ENCODE measurements around the gene HECTD1. TPM values are rescaled to one million over a fixed set of nuclear protein-coding genes. Genes with fewer than 3 reads are reported as not detected.

The HECTD1 gene
- total RNA-seq, 1 experiment from 2014 or later = 101 TPM

- no peaks in the 10 kb centered on the region for H3K4me1 ChIP-seq (ENCODE audit: control insufficient read depth, insufficient read depth, low read length)
- in situ Hi-C loops (cut with HindIII; ENCODE audit: low pct_unique_long_range_greater_than_20kb, low sequenced_read_pairs) = no loop called here
- ATAC-seq = no peak
- H3K27me3 ChIP-seq (ENCODE audit: control insufficient read depth, insufficient read depth, low read length) = no peaks in the 10 kb centered on the region
- no peak for DNase-seq (ENCODE audit: low read depth, low spot score)
- intact Hi-C loops (cut with micrococcal nuclease; ENCODE audit: unreplicated experiment) = no loop called here
- no TSS peak for BruUV-seq (replicated peaks)
- ChIA-PET POLR2A (no interaction called here), CTCF (no interaction called here)
- no peak overlapping the region for H3K27ac ChIP-seq (ENCODE audit: low read length)
- TF ChIP-seq TCF7L2 (IDR thresholded peaks at IDR 0.05; ENCODE audit: low read depth, low read length) = no peak
- no peak for TF ChIP-seq CTCF (IDR thresholded peaks at IDR 0.05)
- TF ChIP-seq POLR2AphosphoS5 (IDR thresholded peaks at IDR 0.05; ENCODE audit: low read depth, low read length) = no peak
- TF ChIP-seq, protein P1, sequence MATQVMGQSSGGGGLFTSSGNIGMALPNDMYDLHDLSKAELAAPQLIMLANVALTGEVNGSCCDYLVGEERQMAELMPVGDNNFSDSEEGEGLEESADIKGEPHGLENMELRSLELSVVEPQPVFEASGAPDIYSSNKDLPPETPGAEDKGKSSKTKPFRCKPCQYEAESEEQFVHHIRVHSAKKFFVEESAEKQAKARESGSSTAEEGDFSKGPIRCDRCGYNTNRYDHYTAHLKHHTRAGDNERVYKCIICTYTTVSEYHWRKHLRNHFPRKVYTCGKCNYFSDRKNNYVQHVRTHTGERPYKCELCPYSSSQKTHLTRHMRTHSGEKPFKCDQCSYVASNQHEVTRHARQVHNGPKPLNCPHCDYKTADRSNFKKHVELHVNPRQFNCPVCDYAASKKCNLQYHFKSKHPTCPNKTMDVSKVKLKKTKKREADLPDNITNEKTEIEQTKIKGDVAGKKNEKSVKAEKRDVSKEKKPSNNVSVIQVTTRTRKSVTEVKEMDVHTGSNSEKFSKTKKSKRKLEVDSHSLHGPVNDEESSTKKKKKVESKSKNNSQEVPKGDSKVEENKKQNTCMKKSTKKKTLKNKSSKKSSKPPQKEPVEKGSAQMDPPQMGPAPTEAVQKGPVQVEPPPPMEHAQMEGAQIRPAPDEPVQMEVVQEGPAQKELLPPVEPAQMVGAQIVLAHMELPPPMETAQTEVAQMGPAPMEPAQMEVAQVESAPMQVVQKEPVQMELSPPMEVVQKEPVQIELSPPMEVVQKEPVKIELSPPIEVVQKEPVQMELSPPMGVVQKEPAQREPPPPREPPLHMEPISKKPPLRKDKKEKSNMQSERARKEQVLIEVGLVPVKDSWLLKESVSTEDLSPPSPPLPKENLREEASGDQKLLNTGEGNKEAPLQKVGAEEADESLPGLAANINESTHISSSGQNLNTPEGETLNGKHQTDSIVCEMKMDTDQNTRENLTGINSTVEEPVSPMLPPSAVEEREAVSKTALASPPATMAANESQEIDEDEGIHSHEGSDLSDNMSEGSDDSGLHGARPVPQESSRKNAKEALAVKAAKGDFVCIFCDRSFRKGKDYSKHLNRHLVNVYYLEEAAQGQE (IDR thresholded peaks at IDR 0.05; ENCODE audit: insufficient read depth in 1 of 2, low read depth in 2 of 2, low read length in 1 of 2) = no peak
- no peak for TF ChIP-seq SIN3A (IDR thresholded peaks at IDR 0.05; ENCODE audit: borderline replicate concordance, insufficient read depth, low read depth, low read length)
- H3K4me3 ChIP-seq (ENCODE audit: low read depth in 2 of 2, low read length in 2 of 2) = no peak overlapping the region
- H3K36me3 ChIP-seq (ENCODE audit: control insufficient read depth, insufficient read depth, low read length) = peaks cover 45% of the 10 kb centered on the region
- no peaks in the 10 kb centered on the region for H3K9me3 ChIP-seq (ENCODE audit: control insufficient read depth, insufficient read depth, low read depth, low read length)
Observed at GRCh38 chr14:31133133-31133532, 74.5 kb downstream of the HECTD1 start.

DNA sequence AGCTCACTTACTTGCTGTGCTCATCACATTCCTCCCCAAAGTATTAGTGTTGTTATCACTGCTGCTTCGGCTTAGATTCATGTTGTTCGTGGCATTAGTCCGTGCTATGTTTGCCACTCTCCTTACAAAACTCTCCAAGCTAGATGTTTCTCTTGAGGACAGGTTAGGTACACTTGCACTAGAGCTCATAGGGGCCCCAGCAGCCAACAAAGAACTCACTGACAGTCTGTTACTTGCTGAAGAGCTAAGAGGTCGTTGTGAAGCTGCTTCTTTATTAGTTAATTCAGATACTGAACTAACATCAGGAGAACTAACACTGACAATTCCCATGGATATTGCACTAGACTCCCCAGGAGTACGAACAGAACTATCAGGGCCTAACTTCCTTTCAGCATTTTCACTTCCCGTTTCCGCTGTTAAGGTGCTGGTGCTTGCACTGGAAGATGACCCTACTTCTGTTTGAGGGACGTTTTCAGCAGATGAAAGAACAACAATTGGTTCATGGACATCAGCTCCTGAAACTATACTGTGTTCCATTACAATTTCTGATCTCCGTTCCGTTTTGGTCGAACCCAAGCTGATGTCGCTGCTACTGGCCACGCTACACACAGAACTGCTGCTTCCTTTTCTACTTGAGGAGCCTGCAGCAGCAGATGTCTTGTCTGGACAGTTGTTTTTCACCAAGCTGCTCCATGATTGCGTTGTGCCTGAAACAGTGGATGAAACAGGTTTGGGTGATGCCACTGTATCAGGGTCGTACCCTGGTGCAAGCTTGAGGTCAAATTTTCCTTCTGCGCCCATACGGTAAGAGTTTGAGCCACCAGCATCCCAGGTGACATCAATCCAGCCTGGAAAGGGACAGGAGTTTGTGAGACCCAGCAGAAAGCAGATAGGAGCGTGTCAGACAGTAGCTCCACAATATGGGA lies 78.7 kb downstream of the HECTD1 start:
- TF ChIP-seq CTCF (IDR thresholded peaks at IDR 0.05) (no peak), TCF7L2 (IDR thresholded peaks at IDR 0.05; ENCODE audit: low read depth, low read length) (no peak), SIN3A (IDR thresholded peaks at IDR 0.05; ENCODE audit: borderline replicate concordance, insufficient read depth, low read depth, low read length) (no peak), POLR2AphosphoS5 (IDR thresholded peaks at IDR 0.05; ENCODE audit: low read depth, low read length) (no peak)
- TF ChIP-seq, protein P1 (IDR thresholded peaks at IDR 0.05; ENCODE audit: insufficient read depth in 1 of 2, low read depth in 2 of 2, low read length in 1 of 2) = no peak
- in situ Hi-C loops (cut with HindIII; ENCODE audit: low pct_unique_long_range_greater_than_20kb, low sequenced_read_pairs) (no loop called here), intact Hi-C loops (cut with micrococcal nuclease; ENCODE audit: unreplicated experiment) (no loop called here)
- ChIA-PET POLR2A (no interaction called here), CTCF (no interaction called here)
- Histone ChIP-seq H3K36me3 (ENCODE audit: control insufficient read depth, insufficient read depth, low read length) (peaks cover 43% of the 10 kb centered on the region), H3K9me3 (ENCODE audit: control insufficient read depth, insufficient read depth, low read depth, low read length) (no peaks in the 10 kb centered on the region), H3K27me3 (ENCODE audit: control insufficient read depth, insufficient read depth, low read length) (no peaks in the 10 kb centered on the region), H3K27ac (ENCODE audit: low read length) (no peak overlapping the region), H3K4me1 (ENCODE audit: control insufficient read depth, insufficient read depth, low read length) (no peaks in the 10 kb centered on the region), H3K4me3 (ENCODE audit: low read depth in 2 of 2, low read length in 2 of 2) (no peak overlapping the region)
- DNase-seq (ENCODE audit: low read depth, low spot score) = no peak
- no TSS peak for BruUV-seq (replicated peaks)
- ATAC-seq = no peak

Measured in Panc1 (cell line).